Erythroblast (primary cell): Measurements from ENCODE around the gene CEACAM8.

Experiments used
- GATA1 ChIP-seq: IDR thresholded peaks from 2 replicates; pipeline ENCODE4 v1.6.1; 2011; ENCODE audit warnings: low read depth, mild to moderate bottlenecking, control low read depth, low read length, moderate library complexity
- POLR2A ChIP-seq: IDR thresholded peaks from 2 replicates; pipeline ENCODE4 v1.6.1; 2011; ENCODE audit warnings: mild to moderate bottlenecking, low read length

DNA sequence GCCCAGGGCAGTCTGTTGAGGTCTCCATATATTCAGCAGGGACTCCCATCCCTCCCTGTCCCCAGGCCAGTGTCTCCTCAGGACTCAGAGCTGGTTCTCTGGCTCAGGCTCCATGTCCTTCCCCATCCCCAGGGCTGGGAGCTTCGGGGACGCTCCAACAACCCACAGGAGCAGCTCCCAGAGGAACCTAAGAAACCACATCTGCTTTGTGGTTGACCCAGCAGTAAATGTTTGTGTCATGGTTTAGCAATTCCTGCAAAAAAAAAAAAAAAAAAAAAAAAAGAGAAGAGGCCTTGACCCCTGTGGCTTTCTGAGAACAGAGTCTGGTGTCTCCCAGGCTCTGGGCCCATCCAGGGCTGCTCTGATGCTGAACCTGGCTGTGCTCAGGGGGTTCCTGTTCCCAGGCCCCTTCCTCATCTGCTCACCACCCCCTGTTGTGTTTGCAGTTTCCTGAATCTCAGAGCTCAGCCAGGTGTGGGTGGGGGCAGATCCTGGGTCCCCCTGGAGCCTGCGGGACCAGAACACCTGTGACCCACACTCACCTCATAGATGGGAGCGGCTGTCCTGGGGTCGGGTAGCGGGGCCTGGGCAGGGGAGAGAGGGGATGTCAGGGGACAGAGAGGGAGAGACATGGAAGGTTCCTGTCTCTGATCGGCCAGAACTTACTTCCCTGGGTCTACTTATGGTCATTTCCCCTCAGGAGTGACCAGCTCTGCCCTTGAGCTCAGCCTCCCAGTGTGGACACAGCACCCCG is 41.3 kb downstream of the CEACAM8 start:
- TF ChIP-seq GATA1 (no peak), POLR2A (no peak)
